ENCODE results near the gene UVSSA. TPM values are rescaled to one million over a fixed set of nuclear protein-coding genes. Genes with fewer than 3 reads are reported as not detected.

The UVSSA gene
- total RNA-seq, 4 donors from 2014 or later, result 13.5 to 114 (median 34.2) TPM

- H3K9me3 ChIP-seq, result no peaks in the 10 kb centered on the region
- no peaks in the 10 kb centered on the region for H3K27me3 ChIP-seq
- 59% methylated on average over 23 of the region's 28 CpGs; no CpG with 5 or more reads in 1 of the 2 donors for WGBS, 2 donors (ENCODE audit: low coverage in 1 of 2)
- DNase-seq, result peak; percentile 52
- H3K4me1 ChIP-seq, result peaks cover 0 to 6% (median 3%) of the 10 kb centered on the region in 4 donors
- no peaks in the 10 kb centered on the region for H3K36me3 ChIP-seq
- no peak for TF ChIP-seq EP300 (IDR thresholded peaks at IDR 0.05; ENCODE audit: low read depth)
- TF ChIP-seq CTCF (IDR thresholded peaks at IDR 0.05), result peak; percentile 64 to 82 (median 76)
- intact Hi-C loops (cut with DNase I; ENCODE audit: low total_unique reads), result loop anchor here (5.0 kb wide), 1 partner anchor 271 kb away; no protein-coding TSS in a partner anchor
- no peak overlapping the region for H3K27ac ChIP-seq
- in situ Hi-C loops (cut with MboI; ENCODE audit: low pct_ligation_motif_present in 1 of 4, low pct_unique_long_range_greater_than_20kb in 1 of 4, low sequenced_read_pairs in 3 of 4), result loop anchor here in 3 of 4 donors (10.0 to 25.0 kb wide), 3 partner anchors 222 to 281 kb away; no protein-coding TSS in a partner anchor
- no peak overlapping the region for H3K4me3 ChIP-seq
Observed at GRCh38 chr4:1356181-1356998, 9.4 kb downstream of the UVSSA start.

GRCh38 chr4:1357356-1358248 is 10.6 kb downstream of the UVSSA start:
- H3K4me3 ChIP-seq, result no peak overlapping the region
- TF ChIP-seq EP300 (IDR thresholded peaks at IDR 0.05; ENCODE audit: low read depth) (no peak), CTCF (IDR thresholded peaks at IDR 0.05) (no peak), POLR2AphosphoS5 (IDR thresholded peaks at IDR 0.05) (no peak), POLR2A (IDR thresholded peaks at IDR 0.05) (no peak)
- intact Hi-C loops (cut with DNase I; ENCODE audit: low total_unique reads), result loop anchor here (5.0 kb wide), 1 partner anchor 270 kb away; no protein-coding TSS in a partner anchor
- H3K27me3 ChIP-seq, result no peaks in the 10 kb centered on the region
- H3K36me3 ChIP-seq, result no peaks in the 10 kb centered on the region
- H3K4me1 ChIP-seq, result no peaks in the 10 kb centered on the region
- in situ Hi-C loops (cut with MboI; ENCODE audit: low pct_ligation_motif_present in 1 of 4, low pct_unique_long_range_greater_than_20kb in 1 of 4, low sequenced_read_pairs in 3 of 4), result loop anchor here in 3 of 4 donors (10.0 to 25.0 kb wide), 3 partner anchors 223 to 280 kb away; no protein-coding TSS in a partner anchor
- H3K27ac ChIP-seq, result no peak overlapping the region
- H3K9me3 ChIP-seq, result no peaks in the 10 kb centered on the region
- no peak for DNase-seq
- 94% methylated on average over 26 of the region's 27 CpGs; no CpG with 5 or more reads in 1 of the 2 donors for WGBS, 2 donors (ENCODE audit: low coverage in 1 of 2)

DNA sequence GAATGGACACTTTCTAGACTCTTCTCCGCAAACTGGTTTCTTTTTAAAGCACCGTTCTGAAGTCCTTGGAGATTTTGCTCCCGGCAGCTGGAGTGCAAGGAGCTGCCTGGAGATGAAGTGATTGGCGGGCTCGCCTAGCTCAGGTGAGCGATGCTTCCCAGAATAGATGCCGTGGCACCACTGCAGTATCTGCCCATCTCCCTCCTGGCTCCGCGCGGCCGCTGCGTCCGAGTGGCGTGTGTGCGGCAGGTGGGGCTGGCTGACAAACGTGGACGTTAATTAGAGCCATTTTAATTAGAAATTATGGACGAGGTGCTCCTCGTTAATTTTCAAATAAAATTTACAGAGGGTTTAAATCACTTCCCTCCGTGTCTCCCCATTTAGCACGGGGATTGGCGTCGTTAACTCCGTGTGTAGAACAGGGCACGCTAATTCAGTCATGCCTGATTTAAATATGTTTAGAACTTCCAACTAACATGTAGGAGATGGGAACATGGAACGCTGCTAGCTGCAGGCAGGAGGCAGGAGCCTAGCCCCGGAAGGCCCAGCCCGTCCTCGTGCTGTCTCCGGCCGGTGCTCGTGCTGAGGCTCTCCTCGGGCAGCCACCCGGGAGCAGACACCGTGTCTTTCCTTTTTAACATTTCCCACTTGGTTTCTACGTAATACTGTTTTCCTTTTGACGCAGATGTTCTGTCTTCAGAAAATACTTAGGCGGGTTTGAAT is 11.6 kb downstream of the UVSSA start:
- in situ Hi-C loops (cut with MboI; ENCODE audit: low pct_ligation_motif_present in 1 of 4, low pct_unique_long_range_greater_than_20kb in 1 of 4, low sequenced_read_pairs in 3 of 4) (loop anchor here in 3 of 4 donors (10.0 to 25.0 kb wide), 3 partner anchors 224 to 279 kb away; no protein-coding TSS in a partner anchor), intact Hi-C loops (cut with DNase I; ENCODE audit: low total_unique reads) (loop anchor here (5.0 kb wide), 1 partner anchor 269 kb away; no protein-coding TSS in a partner anchor)
- no peaks in the 10 kb centered on the region for H3K4me1 ChIP-seq
- H3K27me3 ChIP-seq, result no peaks in the 10 kb centered on the region
- no peak overlapping the region for H3K27ac ChIP-seq
- no peaks in the 10 kb centered on the region for H3K9me3 ChIP-seq
- WGBS, 2 donors (ENCODE audit: low coverage in 1 of 2), result 95% methylated on average over 26 to 38 of the region's 38 CpGs
- no peak for TF ChIP-seq POLR2AphosphoS5 (IDR thresholded peaks at IDR 0.05)
- no peak for TF ChIP-seq CTCF (IDR thresholded peaks at IDR 0.05)
- TF ChIP-seq POLR2A (IDR thresholded peaks at IDR 0.05), result no peak
- TF ChIP-seq EP300 (IDR thresholded peaks at IDR 0.05; ENCODE audit: low read depth), result no peak
- no peaks in the 10 kb centered on the region for H3K36me3 ChIP-seq
- no peak overlapping the region for H3K4me3 ChIP-seq
- no peak for DNase-seq
